Activated CD4-positive, alpha-beta T cell treated with anti-CD3 and anti-CD28 coated beads, Interleukin-2, amount 50 U/mL, for 1 hour (primary cell): ENCODE measurements around the gene CSMD2.

Source experiments
- DNase-seq: peaks from one replicate; pipeline ENCODE4 v3.0.0-alpha.2; 2020

Gene CSMD2

GRCh38 chr1:33895976-33896375 is 269.1 kb downstream of the CSMD2 start:
- DNase-seq = no peak

DNA sequence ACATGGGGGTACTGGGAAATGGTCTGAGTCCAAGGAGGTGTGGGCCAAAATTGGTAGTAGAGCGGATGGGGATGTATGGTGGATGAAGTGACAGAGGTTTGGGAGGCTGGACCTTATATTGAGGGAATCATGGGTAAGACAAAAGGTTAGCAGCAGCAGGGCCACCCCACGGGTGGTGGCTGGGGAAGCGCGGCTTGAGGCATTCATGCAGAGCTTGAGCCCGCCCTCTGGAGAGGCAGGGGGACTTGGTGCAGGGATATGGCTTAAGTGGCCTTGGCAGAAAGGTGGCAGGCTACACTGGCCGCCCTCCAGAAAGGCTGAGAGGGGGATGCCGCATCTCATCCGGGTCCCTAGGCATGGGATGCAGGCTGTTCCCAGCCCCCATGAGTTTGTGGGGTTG is 269.6 kb downstream of the CSMD2 start:
- DNase-seq = no peak

GRCh38 chr1:33893147-33893830 is 271.7 kb downstream of the CSMD2 start:
- no peak for DNase-seq

- no peak for DNase-seq
Observed at GRCh38 chr1:33886496-33886895, 278.5 kb downstream of the CSMD2 start.

- DNase-seq = no peak
Observed at GRCh38 chr1:33880305-33880704, 284.7 kb downstream of the CSMD2 start.

- no peak for DNase-seq
Observed at GRCh38 chr1:33878392-33878791, 286.6 kb downstream of the CSMD2 start.

DNA sequence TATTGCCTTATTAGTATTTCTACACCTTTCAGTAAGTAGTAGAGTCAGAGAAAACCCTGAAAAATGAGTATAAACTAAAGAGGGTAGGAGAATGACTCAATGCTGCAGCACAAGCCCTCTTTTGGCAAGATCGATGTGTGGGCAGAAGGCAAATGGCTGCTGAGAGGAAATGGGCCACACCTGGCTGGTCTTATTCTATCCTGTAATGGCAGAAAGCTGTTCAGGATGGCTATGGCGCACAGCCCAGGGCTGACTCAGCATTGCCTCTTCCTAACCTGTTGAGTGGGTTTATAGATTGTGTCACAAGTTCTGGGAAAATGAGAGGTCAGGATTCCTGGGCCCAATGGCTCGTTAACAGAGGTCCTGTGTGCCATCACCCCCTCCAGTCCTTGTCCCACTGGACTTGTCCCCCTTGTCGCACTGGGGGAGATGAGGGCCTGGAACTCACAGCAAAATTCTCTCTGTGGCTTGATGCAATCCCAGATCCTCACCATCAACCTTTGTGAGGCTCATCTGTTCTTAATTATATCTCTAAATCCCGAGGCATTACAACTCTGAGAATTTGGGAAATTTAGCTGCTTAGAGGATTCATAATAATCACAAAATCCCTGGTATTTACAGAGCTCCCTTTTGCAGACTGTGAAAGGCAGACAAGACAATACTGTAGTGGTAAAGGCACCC is 287.9 kb downstream of the CSMD2 start:
- DNase-seq = no peak

DNA sequence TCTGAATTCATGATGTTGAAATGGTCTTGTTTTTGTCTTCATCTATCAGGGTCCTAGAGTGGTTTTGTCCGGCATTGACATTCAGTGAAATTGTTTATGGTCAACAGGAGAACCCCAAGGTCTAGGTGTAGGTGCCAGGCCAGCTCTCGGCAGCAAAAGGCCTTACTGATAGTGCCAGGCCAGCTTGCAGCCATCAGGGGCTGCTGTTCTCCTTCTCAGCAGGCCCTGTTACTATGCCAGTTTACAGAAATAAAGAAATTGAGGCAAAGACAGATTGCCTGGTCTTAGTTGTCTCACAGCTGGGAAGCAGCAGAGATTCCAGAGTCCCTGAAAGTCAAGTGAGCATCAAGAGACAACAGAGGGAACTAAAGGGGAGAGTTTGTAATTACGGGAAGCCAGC is 289.2 kb downstream of the CSMD2 start:
- no peak for DNase-seq

- no peak for DNase-seq
Observed at GRCh38 chr1:33874636-33875035, 290.4 kb downstream of the CSMD2 start.

DNA sequence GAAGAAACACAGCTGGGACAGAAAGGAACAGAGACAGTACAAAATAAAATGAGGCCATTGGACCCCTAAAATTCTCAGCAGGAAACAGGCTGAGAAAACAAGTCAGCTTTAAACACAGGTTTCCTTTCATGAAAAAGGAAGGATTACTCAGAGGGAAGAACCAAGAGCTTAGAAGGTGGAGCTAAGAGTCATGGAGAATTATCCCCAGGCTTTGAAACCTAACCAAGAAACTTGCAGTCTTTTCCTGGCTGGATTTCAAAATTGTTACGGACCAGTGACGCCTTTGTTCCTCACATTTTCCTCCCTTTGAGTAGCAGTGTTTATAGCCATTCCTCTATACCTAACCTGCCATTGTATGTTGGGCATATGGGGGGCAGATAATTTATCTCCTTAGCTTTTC is 292.3 kb downstream of the CSMD2 start:
- no peak for DNase-seq

DNA sequence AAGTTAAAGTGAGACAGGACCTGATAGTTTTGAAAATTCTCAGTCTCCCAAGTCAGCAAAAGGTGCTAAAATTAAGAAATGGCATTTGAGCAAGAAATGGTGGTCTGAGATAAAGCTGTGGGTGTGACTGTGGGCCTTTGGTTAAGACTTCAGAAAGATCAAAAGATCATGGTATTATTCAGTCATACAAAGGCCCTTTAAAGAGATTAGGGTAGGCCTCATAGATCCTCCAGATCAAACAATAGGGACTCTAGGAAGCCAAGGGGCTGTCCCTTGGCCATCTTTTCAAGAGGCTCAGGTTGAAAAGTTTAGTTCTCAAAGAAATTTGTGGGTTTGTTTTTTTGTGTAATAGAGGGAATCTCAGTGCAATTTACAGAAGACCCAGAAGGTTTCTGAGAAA is 292.8 kb downstream of the CSMD2 start:
- no peak for DNase-seq

DNA sequence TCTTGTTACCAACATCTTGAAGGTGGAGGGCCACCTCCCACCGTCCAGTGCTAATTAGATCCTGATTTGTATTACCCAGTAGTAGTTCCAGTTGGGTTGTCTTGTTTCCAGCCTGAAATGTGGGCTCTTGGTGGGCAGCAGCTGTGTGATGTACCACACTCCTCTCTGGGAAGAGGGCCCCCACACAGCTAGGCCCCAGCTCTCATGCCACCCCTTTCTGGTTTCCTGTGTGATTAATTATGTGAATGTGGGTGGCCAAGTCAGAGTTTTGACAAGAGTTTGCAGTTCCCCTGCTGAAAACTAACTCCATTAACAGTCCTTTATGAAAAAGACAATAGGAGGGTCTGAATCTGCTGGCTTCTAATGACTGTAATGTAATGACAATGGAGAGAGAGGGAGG is 297.3 kb downstream of the CSMD2 start:
- DNase-seq = no peak

DNA sequence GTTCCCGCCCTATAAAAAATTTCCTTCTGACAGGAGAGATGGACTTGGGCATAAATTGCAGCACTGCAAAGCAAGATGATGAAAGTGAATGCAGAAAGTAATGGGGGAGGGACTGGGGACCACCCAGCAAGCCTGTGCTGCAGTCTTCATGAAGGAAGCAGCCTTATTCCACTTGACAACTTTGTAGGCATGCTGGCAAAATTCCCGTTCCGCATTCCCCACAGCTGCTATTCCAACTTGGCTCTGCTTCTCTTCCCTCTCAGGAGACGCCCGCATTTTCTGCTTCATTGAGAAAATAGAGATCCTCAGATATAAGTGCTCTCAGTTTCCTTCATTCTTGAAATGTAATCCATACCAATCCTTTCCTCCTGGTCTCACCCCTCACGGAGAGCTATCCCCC is 298.7 kb downstream of the CSMD2 start:
- no peak for DNase-seq

DNA sequence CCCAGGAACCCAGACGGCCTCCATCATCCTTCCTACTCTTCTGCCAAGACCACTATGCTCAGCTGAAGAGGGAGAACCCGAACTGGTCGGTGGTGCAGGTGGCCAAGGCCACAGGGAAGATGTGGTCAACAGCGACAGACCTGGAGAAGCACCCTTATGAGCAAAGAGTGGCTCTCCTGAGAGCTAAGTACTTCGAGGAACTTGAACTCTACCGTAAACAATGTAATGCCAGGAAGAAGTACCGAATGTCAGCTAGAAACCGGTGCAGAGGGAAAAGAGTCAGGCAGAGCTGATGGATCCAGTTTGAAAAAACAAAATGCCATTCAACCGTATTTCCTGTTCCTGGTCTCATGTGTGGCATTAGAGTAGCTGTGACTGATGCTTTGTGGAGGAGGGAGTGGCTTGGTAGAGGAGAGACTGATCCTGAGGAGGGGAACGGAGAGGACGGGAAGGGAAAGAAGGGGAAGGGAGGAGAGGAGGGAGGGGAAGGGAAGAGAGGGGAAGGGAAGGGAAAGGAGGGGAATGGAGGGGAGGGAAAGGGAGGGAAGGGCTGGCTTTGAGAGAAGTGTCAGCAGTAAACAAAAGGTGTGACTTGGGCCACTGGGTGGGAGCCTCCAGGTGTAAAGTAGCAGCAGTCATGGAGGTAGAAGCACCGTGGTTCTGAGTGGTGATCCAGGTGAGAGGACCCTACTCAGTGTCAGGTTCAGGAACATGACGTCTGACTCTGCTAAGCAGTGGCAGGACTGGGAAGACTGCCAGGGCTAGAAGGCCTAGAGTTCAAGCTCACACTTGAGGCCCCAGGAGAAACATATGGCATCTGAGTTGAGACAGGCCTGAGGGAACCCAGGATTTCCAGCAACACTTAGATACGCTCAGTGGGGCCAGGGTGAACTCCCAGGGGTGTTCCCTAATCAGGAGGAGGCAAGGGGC is 300.3 kb downstream of the CSMD2 start:
- no peak for DNase-seq

DNA sequence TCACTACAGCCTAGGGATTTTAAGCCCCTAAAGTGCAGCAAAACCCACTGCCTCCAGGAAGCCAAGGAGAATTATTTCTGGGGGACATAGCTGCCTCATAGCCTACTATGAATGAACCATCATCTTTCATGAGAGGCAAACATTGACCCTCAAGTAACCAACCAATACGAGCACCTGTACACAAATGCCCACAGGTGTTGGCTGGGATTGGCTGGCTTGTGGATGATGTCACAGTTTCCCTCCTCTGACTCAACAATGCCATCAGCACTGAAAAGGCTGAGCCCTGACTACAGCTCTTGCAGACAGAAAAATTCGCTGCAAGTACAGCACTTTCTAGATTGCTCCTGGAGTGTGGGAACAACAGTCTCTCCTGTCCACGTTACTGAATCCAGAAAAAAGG is 301.3 kb downstream of the CSMD2 start, which contains the start of gene HMGB4:
Gene HMGB4 (plus strand): TSS at position 301 of the 400 bp plus-strand sequence. CDS start 113 bp downstream, outside the sequence.
- no peak for DNase-seq

DNA sequence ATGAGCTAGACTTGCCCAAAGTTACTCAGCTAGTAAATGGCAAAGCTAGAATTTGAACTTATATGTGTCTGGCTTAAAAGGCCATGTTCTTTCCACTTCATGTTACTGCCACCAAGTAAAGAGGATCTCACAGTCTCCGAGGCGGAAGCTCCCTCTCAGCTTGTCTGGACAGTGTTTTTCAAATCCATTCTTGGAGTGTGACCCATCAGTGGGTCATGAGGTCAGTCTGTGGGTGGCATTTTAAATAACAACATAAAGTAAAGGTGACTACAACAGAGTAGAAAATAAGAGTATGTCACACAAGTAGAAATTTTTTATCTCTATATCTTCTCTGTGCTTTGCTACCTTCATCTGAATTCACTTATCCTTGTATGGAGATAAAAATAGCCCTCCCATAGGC is 304.4 kb downstream of the CSMD2 start:
- DNase-seq = no peak

DNA sequence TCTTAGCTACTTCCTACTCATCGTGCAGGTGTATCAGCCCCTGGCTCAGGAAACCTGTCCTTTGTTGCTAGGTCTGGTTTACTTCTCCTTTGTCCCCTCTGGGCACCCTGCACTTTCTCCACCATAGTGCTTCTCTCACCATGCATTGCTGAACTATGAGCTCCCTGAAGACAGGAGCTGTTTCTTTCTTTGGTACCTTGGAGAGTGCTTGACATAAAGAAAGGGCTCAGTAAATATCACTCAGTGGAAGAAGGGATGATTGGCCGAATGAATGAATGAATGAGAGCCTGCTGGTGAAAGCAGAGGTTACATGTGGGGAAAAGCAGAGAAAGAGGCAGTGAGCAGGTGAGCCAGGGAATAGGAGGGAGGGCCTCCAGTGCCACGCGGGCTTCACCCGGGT is 310.9 kb downstream of the CSMD2 start:
- DNase-seq = no peak

- DNase-seq = no peak
Observed at GRCh38 chr1:33853431-33853830, 311.6 kb downstream of the CSMD2 start.

DNA sequence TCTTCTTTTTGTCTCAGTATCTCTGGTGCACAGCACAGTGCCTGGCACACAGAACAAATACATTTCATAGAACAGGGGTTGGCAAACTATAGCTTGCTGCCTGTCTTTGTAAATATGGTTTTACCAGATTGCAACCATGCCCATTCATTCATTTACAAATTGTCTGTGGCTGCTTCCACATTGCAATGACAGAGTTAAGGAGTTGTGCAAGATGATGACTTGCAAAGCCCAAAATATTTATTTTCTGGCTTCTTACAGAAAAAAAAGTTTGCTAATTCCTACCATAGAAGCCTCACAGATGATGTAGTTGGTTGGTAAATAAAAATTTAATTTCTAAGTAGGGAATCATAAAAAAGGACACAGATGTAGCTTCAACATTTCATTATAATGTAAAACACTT is 312.3 kb downstream of the CSMD2 start:
- DNase-seq = no peak

- no peak for DNase-seq
Observed at GRCh38 chr1:33850481-33850880, 314.5 kb downstream of the CSMD2 start.

- no peak for DNase-seq
Observed at GRCh38 chr1:33849211-33849610, 315.8 kb downstream of the CSMD2 start.

DNA sequence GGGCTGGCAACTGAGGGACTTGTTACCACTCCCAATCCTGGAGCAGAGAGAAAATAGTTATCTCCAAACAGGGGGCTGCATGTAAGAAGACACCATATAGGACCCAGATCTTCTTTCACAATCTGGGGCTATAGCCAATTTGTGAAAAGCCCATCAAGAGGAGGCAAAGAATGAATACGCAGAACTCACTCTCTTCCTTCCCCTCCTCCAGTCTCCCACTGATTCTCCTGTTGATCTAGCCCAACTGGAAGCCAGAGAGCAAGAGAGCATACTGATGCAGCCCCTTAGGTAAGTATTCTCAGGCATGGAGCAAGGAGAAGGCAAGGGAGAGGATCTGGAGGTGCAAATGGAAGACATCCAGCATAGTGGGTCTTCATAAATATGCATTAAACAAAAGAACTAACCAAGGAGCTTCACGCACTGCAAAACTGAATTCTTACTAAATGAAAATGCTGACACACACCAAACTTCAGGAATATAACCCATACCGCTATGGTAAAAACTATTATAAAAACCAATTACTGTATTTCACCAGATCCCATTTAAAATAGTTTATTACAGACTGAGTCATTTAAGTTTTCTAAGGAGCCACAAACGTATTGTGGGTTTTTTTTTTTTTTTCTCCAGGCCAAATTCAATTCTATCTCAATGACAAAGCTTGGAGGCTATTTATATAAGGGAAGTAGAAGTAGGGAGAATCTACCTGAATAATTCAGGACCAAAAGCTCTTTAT is 316.7 kb downstream of the CSMD2 start:
- DNase-seq = no peak

DNA sequence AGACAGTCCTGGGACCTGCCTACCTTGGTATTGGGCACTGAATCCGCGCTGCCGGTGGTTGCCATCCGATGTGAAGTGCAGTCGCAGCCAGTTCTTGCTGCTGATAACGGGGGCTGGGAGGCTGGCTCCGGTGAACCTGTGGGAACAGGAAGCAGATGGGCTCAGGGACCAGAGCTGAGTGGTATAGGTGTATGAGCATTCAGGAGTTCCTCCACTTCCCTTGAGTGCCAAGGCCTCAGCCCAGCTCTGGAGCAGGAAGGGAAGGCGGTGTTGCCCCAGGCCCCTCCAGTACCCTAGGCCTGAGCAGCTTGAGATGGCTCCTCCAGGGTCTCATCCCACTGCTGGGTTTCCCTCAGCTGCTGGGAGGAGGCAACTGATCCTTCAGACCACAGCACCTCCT is 318.2 kb downstream of the CSMD2 start:
- no peak for DNase-seq
